ENCODE measurements around the gene SLC30A5. TPM values are rescaled to one million over a fixed set of nuclear protein-coding genes. Genes with fewer than 3 reads are reported as not detected.

Gene SLC30A5
- total RNA-seq, 1 experiment from 2014 or later = 61.8 TPM

DNA sequence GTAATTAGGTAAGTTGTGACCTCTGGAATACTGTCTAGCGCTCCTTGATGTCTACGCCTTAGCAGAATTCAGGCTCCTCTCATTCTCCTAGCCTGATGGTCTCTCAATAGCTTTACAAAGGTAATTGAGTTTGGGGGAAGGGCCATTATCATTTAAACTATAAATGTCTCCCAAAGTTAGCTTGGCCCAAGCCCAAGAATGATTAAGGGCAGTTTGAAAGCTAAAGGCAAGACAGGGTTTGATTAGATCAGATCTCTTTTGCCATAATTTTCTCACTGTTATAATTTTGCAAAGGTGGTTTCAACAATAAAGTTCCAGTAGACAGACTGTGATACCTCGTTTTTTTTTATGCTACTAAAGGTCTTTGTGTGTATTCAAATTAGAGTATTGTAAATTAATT lies 3.7 kb upstream of the SLC30A5 start:
- BruUV-seq (replicated peaks) = no TSS peak
- H3K36me3 Mint-ChIP-seq (ENCODE audit: insufficient read depth, unreplicated experiment) = no peaks in the 10 kb centered on the region
- no peak overlapping the region for H3K4me3 Mint-ChIP-seq (ENCODE audit: unreplicated experiment)
- H3K27me3 Mint-ChIP-seq (ENCODE audit: insufficient read depth, unreplicated experiment) = no peaks in the 10 kb centered on the region
- H3K27ac Mint-ChIP-seq (ENCODE audit: low read depth, unreplicated experiment) = no peak overlapping the region
- ChIA-PET POLR2A (no interaction called here), CTCF (interaction anchor here (0.7 to 1.3 kb wide), 3 partner anchors 78 to 323 kb away, joined by 3 to 5 read pairs (median 5); no protein-coding TSS in a partner anchor)
- TF ChIP-seq, protein P1, sequence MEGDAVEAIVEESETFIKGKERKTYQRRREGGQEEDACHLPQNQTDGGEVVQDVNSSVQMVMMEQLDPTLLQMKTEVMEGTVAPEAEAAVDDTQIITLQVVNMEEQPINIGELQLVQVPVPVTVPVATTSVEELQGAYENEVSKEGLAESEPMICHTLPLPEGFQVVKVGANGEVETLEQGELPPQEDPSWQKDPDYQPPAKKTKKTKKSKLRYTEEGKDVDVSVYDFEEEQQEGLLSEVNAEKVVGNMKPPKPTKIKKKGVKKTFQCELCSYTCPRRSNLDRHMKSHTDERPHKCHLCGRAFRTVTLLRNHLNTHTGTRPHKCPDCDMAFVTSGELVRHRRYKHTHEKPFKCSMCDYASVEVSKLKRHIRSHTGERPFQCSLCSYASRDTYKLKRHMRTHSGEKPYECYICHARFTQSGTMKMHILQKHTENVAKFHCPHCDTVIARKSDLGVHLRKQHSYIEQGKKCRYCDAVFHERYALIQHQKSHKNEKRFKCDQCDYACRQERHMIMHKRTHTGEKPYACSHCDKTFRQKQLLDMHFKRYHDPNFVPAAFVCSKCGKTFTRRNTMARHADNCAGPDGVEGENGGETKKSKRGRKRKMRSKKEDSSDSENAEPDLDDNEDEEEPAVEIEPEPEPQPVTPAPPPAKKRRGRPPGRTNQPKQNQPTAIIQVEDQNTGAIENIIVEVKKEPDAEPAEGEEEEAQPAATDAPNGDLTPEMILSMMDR (IDR thresholded peaks at IDR 0.05; ENCODE audit: unreplicated experiment) = no peak
- no peak for DNase-seq (ENCODE audit: unreplicated experiment)
- no peaks in the 10 kb centered on the region for H3K9me3 Mint-ChIP-seq (ENCODE audit: unreplicated experiment)
- intact Hi-C loops (cut with micrococcal nuclease) = loop anchor here (5.0 to 10.0 kb wide), 2 partner anchors 68 to 245 kb away; partner anchors contain the start of gene CCDC125
- no peaks in the 10 kb centered on the region for H3K4me1 Mint-ChIP-seq (ENCODE audit: insufficient read depth, unreplicated experiment)

DNA sequence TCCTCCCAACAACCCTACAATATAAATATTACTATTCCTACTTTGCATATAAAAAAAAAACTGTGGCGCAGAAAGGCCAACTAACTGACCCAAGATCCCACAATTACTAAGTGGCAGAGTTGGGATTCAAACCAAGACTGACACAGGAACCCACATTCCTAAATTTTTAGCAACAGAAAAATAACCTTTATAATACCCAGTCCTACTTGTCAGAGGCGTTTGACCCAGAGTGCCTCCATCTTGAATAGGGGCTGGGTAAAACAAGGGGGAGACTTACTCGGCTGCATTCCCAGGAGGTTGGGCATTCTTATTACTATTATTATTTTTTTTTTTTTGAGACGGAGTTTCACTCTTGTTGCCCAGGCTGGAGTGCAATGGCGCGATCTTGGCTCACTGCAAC lies 2.0 kb upstream of the SLC30A5 start:
- Mint-ChIP-seq H3K9me3 (ENCODE audit: unreplicated experiment) (no peaks in the 10 kb centered on the region), H3K27ac (ENCODE audit: low read depth, unreplicated experiment) (no peak overlapping the region), H3K4me1 (ENCODE audit: insufficient read depth, unreplicated experiment) (peaks cover 6% of the 10 kb centered on the region), H3K36me3 (ENCODE audit: insufficient read depth, unreplicated experiment) (peaks cover 10% of the 10 kb centered on the region), H3K4me3 (ENCODE audit: unreplicated experiment) (no peak overlapping the region), H3K27me3 (ENCODE audit: insufficient read depth, unreplicated experiment) (no peaks in the 10 kb centered on the region)
- TF ChIP-seq, protein P1 (IDR thresholded peaks at IDR 0.05; ENCODE audit: unreplicated experiment) = no peak
- no peak for DNase-seq (ENCODE audit: unreplicated experiment)
- POLR2A ChIA-PET = interaction anchor here (0.7 kb wide), 1 partner anchor 42 kb away, joined by 3 read pairs; no protein-coding TSS in a partner anchor
- BruUV-seq (replicated peaks) = no TSS peak
- intact Hi-C loops (cut with micrococcal nuclease) = loop anchor here (5.0 to 10.0 kb wide), 2 partner anchors 69 to 243 kb away; partner anchors contain the start of gene CCDC125
- CTCF ChIA-PET = no interaction called here

DNA sequence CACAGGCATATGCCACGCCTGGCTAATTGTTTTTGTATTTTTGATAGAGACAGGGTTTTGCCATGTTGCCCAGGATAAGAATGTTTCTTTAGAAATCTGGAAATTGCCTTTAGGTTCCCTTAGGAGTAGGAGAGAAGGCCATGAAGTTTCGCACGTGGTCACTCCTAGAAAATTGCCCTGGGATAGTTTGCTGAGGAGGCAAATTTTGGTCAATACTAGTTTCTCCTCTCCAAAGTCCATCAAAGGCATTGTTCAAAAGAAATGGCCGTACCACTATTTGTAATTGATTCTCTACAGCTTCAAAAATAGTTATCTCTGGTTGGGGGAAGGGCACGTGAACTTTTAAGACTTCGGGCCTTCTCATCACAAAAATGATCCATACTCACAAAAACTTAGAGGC lies 845 bp upstream of the SLC30A5 start:
- ChIA-PET POLR2A (interaction anchor here (0.6 to 2.5 kb wide), 18 partner anchors 9 to 424 kb away, joined by 3 to 21 read pairs (median 5); partner anchors contain the start of genes AK6, CDK7, CENPH and RAD17), CTCF (interaction anchor here (0.5 to 3.2 kb wide), 26 partner anchors 10 to 1977 kb away, joined by 3 to 13 read pairs (median 5); partner anchors contain the start of genes AK6, CDK7, CENPH and RAD17)
- no peaks in the 10 kb centered on the region for H3K27me3 Mint-ChIP-seq (ENCODE audit: insufficient read depth, unreplicated experiment)
- no peak overlapping the region for H3K4me3 Mint-ChIP-seq (ENCODE audit: unreplicated experiment)
- H3K27ac Mint-ChIP-seq (ENCODE audit: low read depth, unreplicated experiment) = peak overlapping the region; percentile 92
- DNase-seq (ENCODE audit: unreplicated experiment) = no peak
- no TSS peak for BruUV-seq (replicated peaks)
- peaks cover 22% of the 10 kb centered on the region for H3K36me3 Mint-ChIP-seq (ENCODE audit: insufficient read depth, unreplicated experiment)
- peaks cover 16% of the 10 kb centered on the region for H3K4me1 Mint-ChIP-seq (ENCODE audit: insufficient read depth, unreplicated experiment)
- intact Hi-C loops (cut with micrococcal nuclease) = loop anchor here (1.0 to 10.0 kb wide), 4 partner anchors 71 to 276 kb away; partner anchors contain the start of genes AK6, CCDC125, CENPH and RAD17
- H3K9me3 Mint-ChIP-seq (ENCODE audit: unreplicated experiment) = no peaks in the 10 kb centered on the region
- TF ChIP-seq, protein P1 (IDR thresholded peaks at IDR 0.05; ENCODE audit: unreplicated experiment) = no peak

DNA sequence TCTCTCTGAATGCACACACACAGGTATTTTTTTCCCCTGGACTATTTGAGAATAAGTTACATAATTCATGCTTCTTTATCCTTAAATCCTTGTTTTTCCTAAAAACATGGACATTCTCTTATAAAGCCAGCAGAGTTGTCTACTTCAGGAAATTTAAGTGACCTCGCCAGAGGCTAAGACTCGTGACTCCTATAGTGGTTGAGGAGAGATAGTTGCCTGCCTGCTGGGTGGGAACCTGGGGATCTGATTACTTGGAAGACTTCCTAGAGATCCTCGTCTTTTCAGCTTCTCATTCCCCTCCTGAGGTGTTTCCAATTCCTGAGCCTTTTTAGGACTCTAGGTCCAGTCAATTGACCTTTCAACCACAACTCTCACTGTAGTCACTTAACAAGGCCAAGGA lies 5.5 kb downstream of the SLC30A5 start:
- no peak overlapping the region for H3K27ac Mint-ChIP-seq (ENCODE audit: low read depth, unreplicated experiment)
- peaks cover 62% of the 10 kb centered on the region for H3K36me3 Mint-ChIP-seq (ENCODE audit: insufficient read depth, unreplicated experiment)
- H3K27me3 Mint-ChIP-seq (ENCODE audit: insufficient read depth, unreplicated experiment) = no peaks in the 10 kb centered on the region
- no peak for DNase-seq (ENCODE audit: unreplicated experiment)
- intact Hi-C loops (cut with micrococcal nuclease) = loop anchor here (10.0 kb wide), 1 partner anchor 235 kb away; the partner anchor contains the start of gene CCDC125
- H3K4me1 Mint-ChIP-seq (ENCODE audit: insufficient read depth, unreplicated experiment) = peaks cover 22% of the 10 kb centered on the region
- ChIA-PET CTCF (interaction anchor here (1.5 kb wide), 1 partner anchor 56 kb away, joined by 5 read pairs; no protein-coding TSS in a partner anchor), POLR2A (no interaction called here)
- no peak overlapping the region for H3K4me3 Mint-ChIP-seq (ENCODE audit: unreplicated experiment)
- no TSS peak for BruUV-seq (replicated peaks)
- no peaks in the 10 kb centered on the region for H3K9me3 Mint-ChIP-seq (ENCODE audit: unreplicated experiment)
- TF ChIP-seq, protein P1 (IDR thresholded peaks at IDR 0.05; ENCODE audit: unreplicated experiment) = no peak
